Neural cell (in vitro differentiated cells): Measurements from ENCODE around the gene UQCC3. TPM values are rescaled to one million over a fixed set of nuclear protein-coding genes. Genes with fewer than 3 reads are reported as not detected.

Source experiments
- H2AFZ ChIP-seq: fragments of 200-600, 300-800 bp; sonication (generic), shearing (Covaris generic); 2 replicates; pipeline ENCODE4 v1.6.0; 2014; ENCODE audit warnings: low read depth, mild to moderate bottlenecking, antibody characterized with exemption, low read length, moderate library complexity
- H3F3A ChIP-seq: fragments of 200-600 bp; shearing (Covaris generic); 2 replicates; pipeline ENCODE4 v1.6.1; 2016; ENCODE audit warnings: mild to moderate bottlenecking, moderate library complexity, mixed read lengths, antibody characterized with exemption, low read length; ENCODE audit not compliant: insufficient read depth, poor library complexity, severe bottlenecking
- H3K27ac ChIP-seq: fragments of 200-600, 300-800 bp; sonication (generic), shearing (Covaris generic); 2 replicates; pipeline ENCODE4 v1.5.1; 2014; ENCODE audit warnings: mild to moderate bottlenecking, low read length, moderate library complexity
- H3K27me3 ChIP-seq: fragments of 300-800, 200-600 bp; sonication (generic), shearing (Covaris generic); 2 replicates; pipeline ENCODE4 v1.6.0; 2014; ENCODE audit warnings: mild to moderate bottlenecking, low read depth, low read length, moderate library complexity; ENCODE audit not compliant: insufficient read depth
- H3K36me3 ChIP-seq: fragments of 300-800, 200-600 bp; sonication (generic), shearing (Covaris generic); 2 replicates; pipeline ENCODE4 v1.5.1; 2014; ENCODE audit warnings: mild to moderate bottlenecking, antibody characterized with exemption, low read length, moderate library complexity; ENCODE audit not compliant: insufficient read depth
- H3K4me2 ChIP-seq: fragments of 300-800, 200-600 bp; sonication (generic), shearing (Covaris generic); 2 replicates; pipeline ENCODE4 v1.6.0; 2014; ENCODE audit warnings: mild to moderate bottlenecking, low read length
- H3K4me3 ChIP-seq: fragments of 300-800, 200-600 bp; sonication (generic), shearing (Covaris generic); 2 replicates; pipeline ENCODE4 v1.5.1; 2014; ENCODE audit warnings: mild to moderate bottlenecking, low read length, moderate library complexity
- H3K79me2 ChIP-seq: fragments of 200-600 bp; shearing (Covaris generic); replicated peaks from 2 replicates; pipeline ENCODE4 v1.6.0; 2014; ENCODE audit warnings: mild to moderate bottlenecking, low read length, moderate library complexity; ENCODE audit not compliant: insufficient read depth
- H3K9ac ChIP-seq: fragments of 300-800, 200-600 bp; sonication (generic), shearing (Covaris generic); 2 replicates; pipeline ENCODE4 v1.6.1; 2016; ENCODE audit warnings: mild to moderate bottlenecking, low read length, mixed read lengths
- H3K9me2 ChIP-seq: fragments of 200-600 bp; shearing (Covaris generic); 2 replicates; pipeline ENCODE4 v1.6.1; 2016; ENCODE audit warnings: mild to moderate bottlenecking, low read length, mixed read lengths; ENCODE audit not compliant: insufficient read depth
- H3K9me3 ChIP-seq: fragments of 200-600, 300-800 bp; sonication (generic), shearing (Covaris generic); 2 replicates; pipeline ENCODE4 v1.6.1; 2016; ENCODE audit warnings: mild to moderate bottlenecking, mixed run types, low read length, moderate library complexity, mixed read lengths
- H4K20me1 ChIP-seq: fragments of 200-600 bp; shearing (Covaris generic); 2 replicates; pipeline ENCODE4 v1.6.1; 2016; ENCODE audit warnings: mild to moderate bottlenecking, mixed run types; ENCODE audit not compliant: insufficient read depth
- CTCF ChIP-seq: fragments of 450-650 bp; IDR thresholded peaks from 2 replicates; pipeline ENCODE4 v1.5.1; 2014; ENCODE audit warnings: antibody characterized with exemption, mild to moderate bottlenecking, moderate library complexity; ENCODE audit not compliant: poor library complexity, severe bottlenecking
- EP300 ChIP-seq: fragments of 450-650 bp; conservative IDR thresholded peaks from 2 replicates; pipeline ENCODE4 v1.6.1; 2014; ENCODE audit warnings: antibody characterized with exemption, mild to moderate bottlenecking, moderate library complexity; ENCODE audit not compliant: poor library complexity, severe bottlenecking
- EZH2 ChIP-seq: fragments of 200-600, 300-800 bp; shearing (Covaris generic), sonication (generic); IDR thresholded peaks from 2 replicates; pipeline ENCODE4 v1.6.1; 2014; ENCODE audit warnings: antibody characterized with exemption, low read length, borderline replicate concordance, mild to moderate bottlenecking; ENCODE audit not compliant: insufficient read depth, poor library complexity, severe bottlenecking
- MXI1 ChIP-seq: fragments of 450-650 bp; conservative IDR thresholded peaks from 2 replicates; pipeline ENCODE4 v1.6.1; 2014; ENCODE audit warnings: antibody characterized with exemption, mild to moderate bottlenecking; ENCODE audit not compliant: poor library complexity, severe bottlenecking
- POLR2AphosphoS5 ChIP-seq: IDR thresholded peaks from 2 replicates; pipeline ENCODE4 v1.6.1; 2012
- RAD21 ChIP-seq: fragments of 450-650 bp; conservative IDR thresholded peaks from 2 replicates; pipeline ENCODE4 v1.6.1; 2014; ENCODE audit warnings: antibody characterized with exemption, mild to moderate bottlenecking, moderate library complexity
- REST ChIP-seq: IDR thresholded peaks from 2 replicates; pipeline ENCODE4 v1.6.1; 2012; ENCODE audit warnings: borderline replicate concordance
- SMC3 ChIP-seq: fragments of 450-650 bp; conservative IDR thresholded peaks from 2 replicates; pipeline ENCODE4 v1.6.1; 2014; ENCODE audit warnings: antibody characterized with exemption, mild to moderate bottlenecking, moderate library complexity; ENCODE audit not compliant: poor library complexity
- TAF1 ChIP-seq: IDR thresholded peaks from 2 replicates; pipeline ENCODE4 v1.6.1; 2012; ENCODE audit warnings: low read depth
- polyA plus RNA-seq: library from polyadenylated mRNA; depleted of rRNA; stranded (reverse); fragments of >200 nt; gene quantifications from 2 replicates; pipeline ENCODE4 v1.2.3, GENCODE V29; 2014

Gene UQCC3
- polyA plus RNA-seq, 1 donor from 2014 or later = 8.4 TPM

- peak overlapping the region; percentile 84 for H3K9ac ChIP-seq
- no peaks in the 10 kb centered on the region for H3K27me3 ChIP-seq
- peak overlapping the region; percentile 79 for H3K4me3 ChIP-seq
- peak overlapping the region; percentile 91 for H3K4me2 ChIP-seq
- H4K20me1 ChIP-seq = no peaks in the 10 kb centered on the region
- peak overlapping the region; percentile 69 for H3K27ac ChIP-seq
- no peaks in the 10 kb centered on the region for H3K9me2 ChIP-seq
- H3K79me2 ChIP-seq = peaks cover 8% of the 10 kb centered on the region
- peak overlapping the region; percentile 60 for H2AFZ ChIP-seq
- no peaks in the 10 kb centered on the region for H3K9me3 ChIP-seq
- no peaks in the 10 kb centered on the region for H3K36me3 ChIP-seq
- TF ChIP-seq MXI1 (no peak), EP300 (no peak)
- H3F3A ChIP-seq = no peaks in the 10 kb centered on the region
Measured at GRCh38 chr11:62678433-62678769, 6.9 kb downstream of the UQCC3 start.

GRCh38 chr11:62678770-62679696 lies 7.6 kb downstream of the UQCC3 start, which contains the start of gene UBXN1:
Gene UBXN1 (minus strand): TSS chr11:62679073. CDS start chr11:62678923, 150 bp downstream.
- peak within 1 kb of the TSS; percentile 69 for H3K27ac ChIP-seq
- H3K9ac ChIP-seq = peak within 1 kb of the TSS; percentile 84

More at GRCh38 chr11:62678770-62679696, 7.6 kb downstream of the UQCC3 start, which contains the start of gene UBXN1:
- Histone ChIP-seq H3K4me3 (peak within 1 kb of the TSS; percentile 79), H2AFZ (peak within 1 kb of the TSS; percentile 60), H3K27me3 (no peaks in the 10 kb centered on the region), H3K4me2 (peak within 1 kb of the TSS; percentile 91), H3F3A (no peaks in the 10 kb centered on the region), H3K79me2 (peaks cover 8% of the 10 kb centered on the region), H3K9me3 (no peaks in the 10 kb centered on the region), H4K20me1 (no peaks in the 10 kb centered on the region), H3K9me2 (no peaks in the 10 kb centered on the region), H3K36me3 (no peaks in the 10 kb centered on the region)
- TF ChIP-seq RAD21 (peak; percentile 25), SMC3 (peak; percentile 41), POLR2AphosphoS5 (peak; percentile 91), EP300 (peak; percentile 38), EZH2 (no peak), CTCF (no peak), REST (peak; percentile 74), MXI1 (peak; percentile 83), TAF1 (peak; percentile 55)
